GM13976 (cell line): Measurements from ENCODE around the gene COASY.
"Not testable (repeated sequence)": the region's sequence is repeated elsewhere in the genome, so short reads cannot be mapped to it uniquely, and the experiment has no call there.

Source experiments
- DNase-seq: peaks from one replicate; pipeline ENCODE4 v3.0.0; 2012; ENCODE audit warnings: low spot score
- CTCF ChIP-seq: IDR thresholded peaks from 2 replicates; pipeline ENCODE4 v1.5.1; 2012; ENCODE audit warnings: borderline replicate concordance, mild to moderate bottlenecking; ENCODE audit not compliant: insufficient read depth; ENCODE audit errors: extremely low read depth, missing control alignments, control extremely low read depth
- in situ Hi-C: fragments of 300-500 bp; cut with MboI; formaldehyde crosslinking; loops from one replicate; pipeline ENCODE4 v1.12.0; 2022; ENCODE audit warnings: low sequenced_read_pairs, mixed read lengths, inconsistent platforms; ENCODE audit not compliant: unreplicated experiment

Gene COASY

GRCh38 chr17:42536372-42537155 is 25.4 kb upstream of the COASY start:
- DNase-seq, result peak; percentile 95
- no peak for TF ChIP-seq CTCF
- in situ Hi-C loops, result no loop called here

GRCh38 chr17:42537156-42537805 is 24.7 kb upstream of the COASY start:
- in situ Hi-C loops, result no loop called here
- no peak for TF ChIP-seq CTCF
- DNase-seq, result no peak

- no peak for TF ChIP-seq CTCF
- DNase-seq, result no peak
- in situ Hi-C loops, result no loop called here
Measured at GRCh38 chr17:42537826-42538451, 24.0 kb upstream of the COASY start.

GRCh38 chr17:42538482-42538881 is 23.5 kb upstream of the COASY start:
- in situ Hi-C loops, result no loop called here
- no peak for TF ChIP-seq CTCF
- DNase-seq, result no peak

GRCh38 chr17:42540558-42540957 is 21.4 kb upstream of the COASY start:
- DNase-seq, in situ Hi-C loops: not testable (repeated sequence)

- in situ Hi-C loops, result no loop called here
- DNase-seq, result no peak
- no peak for TF ChIP-seq CTCF
Measured at GRCh38 chr17:42541041-42541833, 20.7 kb upstream of the COASY start.
